Retina (tissue), 1 donor: ENCODE data around the gene CCDC171.
A peak's percentile ranks its signal among the peaks of the same experiment; 100 is the strongest.
"Not testable (repeated sequence)": the region's sequence is repeated elsewhere in the genome, so short reads cannot be mapped to it uniquely, and the experiment has no call there.

Source experiments
- DNase-seq: peaks from one replicate; pipeline ENCODE4 v3.0.0-alpha.2; 2016

The CCDC171 gene

DNA sequence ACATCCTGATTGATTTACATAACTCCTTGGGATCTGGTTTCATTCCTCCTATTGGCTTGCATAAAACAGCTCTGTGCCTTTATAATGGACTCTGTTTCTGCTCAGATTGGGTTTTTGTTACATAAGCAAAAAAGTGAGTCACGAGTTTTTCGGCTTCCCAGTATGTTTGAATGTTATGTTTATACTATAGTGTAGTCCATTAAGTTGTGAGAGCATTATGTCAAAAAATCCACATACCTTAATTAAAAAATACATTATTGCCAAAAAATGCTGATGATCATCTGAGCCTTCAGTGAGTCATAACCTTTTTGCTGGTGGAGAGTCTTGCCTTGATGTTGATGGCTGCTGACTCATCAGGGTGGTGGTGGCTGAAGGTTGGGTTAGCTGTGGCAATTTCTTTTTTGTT is 144.6 kb downstream of the CCDC171 start:
- no peak for DNase-seq

DNA sequence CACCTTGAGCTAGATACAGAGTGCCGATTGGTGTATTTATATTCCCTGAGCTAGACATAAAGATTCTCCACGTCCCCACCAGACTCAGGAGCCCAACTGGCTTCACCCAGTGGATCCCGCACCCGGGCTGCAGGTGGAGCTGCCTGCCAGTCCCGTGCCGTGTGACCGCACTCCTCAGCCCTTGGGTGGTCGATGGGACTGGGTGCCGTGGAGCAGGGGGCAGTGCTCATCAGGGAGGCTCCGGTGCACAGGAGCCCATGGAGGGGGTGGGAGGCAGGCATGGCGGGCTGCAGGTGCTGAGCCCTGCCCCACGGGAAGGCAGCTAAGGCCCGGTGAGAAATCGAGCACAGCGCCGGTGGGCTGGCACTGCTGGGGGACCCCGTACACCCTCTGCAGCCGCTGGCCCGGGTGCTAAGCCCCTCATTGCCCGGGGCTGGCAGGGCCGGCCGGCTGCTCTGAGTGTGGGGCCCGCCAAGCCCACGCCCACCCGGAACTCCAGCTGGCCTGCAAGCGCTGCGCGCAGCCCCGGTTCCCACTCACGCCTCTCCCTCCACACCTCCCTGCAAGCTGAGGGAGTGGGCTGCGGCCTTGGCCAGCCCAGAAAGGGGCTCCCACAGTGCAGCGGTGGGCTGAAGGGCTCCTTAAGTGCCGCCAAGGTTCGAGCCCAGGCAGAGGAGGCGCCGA is 147.2 kb downstream of the CCDC171 start:
- not testable (repeated sequence) for DNase-seq

DNA sequence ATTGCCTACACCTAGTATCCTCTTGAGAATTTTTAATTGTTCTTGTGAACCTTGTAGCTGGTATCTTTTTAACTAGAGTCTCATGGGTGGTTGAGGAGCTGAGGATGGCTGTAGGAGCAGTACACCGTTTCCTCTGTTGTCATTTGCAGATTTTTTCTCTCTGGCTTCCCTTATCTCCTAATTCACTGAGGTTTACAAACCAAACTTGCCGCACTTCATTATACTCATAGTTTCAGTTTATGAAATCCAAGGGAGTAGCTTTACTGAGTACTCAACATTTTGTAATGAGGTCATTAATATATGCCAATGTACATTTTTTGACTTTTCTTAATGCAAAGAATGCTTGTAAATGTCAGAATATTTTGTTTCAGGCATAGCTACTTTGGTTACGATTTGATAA is 154.2 kb downstream of the CCDC171 start:
- DNase-seq: no peak

DNA sequence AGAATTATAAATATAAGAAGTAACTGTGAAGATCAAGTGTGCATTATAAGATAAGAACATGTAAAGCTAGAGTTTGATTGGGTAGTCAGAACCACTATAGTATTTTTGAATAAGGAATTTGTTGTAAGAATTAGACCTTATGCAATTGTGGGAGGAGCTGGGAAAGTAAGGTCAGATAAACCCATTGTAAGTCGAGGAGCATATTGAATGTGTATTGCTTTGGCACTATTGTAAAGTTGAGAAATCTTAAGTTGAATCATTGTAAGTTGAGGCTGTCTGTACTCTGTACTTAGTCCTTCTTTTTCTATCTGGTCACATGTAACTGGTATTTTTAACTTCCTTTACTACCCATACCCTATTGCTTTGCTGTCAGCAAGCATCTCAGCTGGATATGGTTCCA is 158.7 kb downstream of the CCDC171 start:
- DNase-seq: no peak

DNA sequence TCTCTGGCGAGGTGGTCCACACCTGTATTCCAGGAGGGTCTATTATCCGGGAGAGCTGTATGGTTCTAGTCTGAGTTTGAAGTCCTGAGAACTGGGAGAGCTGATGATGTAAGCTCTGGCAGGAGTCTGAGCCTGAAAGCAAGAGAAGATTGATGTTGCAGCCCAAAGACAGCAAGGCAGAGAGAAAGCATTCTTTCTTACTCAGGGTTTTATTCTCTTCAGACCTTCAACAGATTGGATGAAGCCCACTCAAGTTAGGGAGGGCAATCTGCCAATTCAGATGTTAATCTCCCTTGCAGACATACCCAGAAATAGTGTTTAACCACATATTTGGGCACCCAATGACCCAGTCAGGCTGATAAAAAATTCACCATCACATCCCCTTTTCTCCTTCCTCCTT is 159.1 kb downstream of the CCDC171 start:
- DNase-seq: no peak

DNA sequence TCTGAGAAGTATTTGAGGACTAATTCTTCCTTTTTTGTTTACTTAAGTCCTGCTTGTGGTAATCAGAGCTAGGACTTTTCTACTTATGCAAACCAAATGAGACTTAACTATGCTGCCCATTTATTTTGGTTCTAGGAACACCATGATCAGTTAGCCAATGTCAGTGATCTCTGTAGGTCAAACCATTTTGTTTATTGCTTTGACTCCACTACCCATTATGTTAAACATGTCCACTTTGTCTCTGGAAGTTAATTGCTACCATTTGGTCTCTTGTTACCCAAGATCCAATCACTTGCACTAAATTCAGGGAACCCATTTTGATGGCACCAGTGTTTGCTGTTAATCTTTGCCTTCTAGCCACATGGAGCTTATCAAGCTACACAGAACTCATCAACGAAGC is 161.9 kb downstream of the CCDC171 start:
- DNase-seq: no peak

DNA sequence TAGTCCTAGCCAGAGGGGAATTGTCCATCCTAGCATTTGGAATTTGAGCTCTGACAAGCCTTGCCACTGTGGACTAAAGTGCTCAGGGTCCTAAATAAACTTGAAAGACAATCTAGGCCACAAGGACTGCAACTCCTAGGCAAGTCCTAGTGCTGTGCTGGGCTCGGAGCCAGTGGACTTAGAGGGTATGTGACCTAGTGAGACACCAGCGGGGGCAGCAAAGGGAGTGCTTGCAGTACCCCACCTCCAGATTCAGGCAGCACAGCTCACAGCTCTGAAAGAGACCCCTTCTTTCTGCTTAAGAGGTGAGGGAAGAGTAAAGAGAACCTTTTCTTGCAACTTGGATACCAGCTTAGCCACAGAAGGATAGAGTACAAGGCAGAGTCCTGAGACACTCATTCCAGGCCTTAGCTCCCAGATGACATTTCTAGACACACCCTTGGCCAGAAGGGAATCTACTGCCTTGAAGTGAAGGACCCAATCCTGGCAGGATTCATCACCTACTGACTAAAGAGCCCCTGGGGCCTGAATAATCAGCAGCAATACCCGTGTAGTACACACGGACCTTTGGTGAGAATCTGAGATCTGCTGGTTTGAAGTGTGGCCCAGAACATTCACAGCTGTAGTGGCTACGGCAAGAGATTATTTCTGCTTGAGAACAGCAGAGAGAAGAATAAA is 164.6 kb downstream of the CCDC171 start:
- DNase-seq: no peak

DNA sequence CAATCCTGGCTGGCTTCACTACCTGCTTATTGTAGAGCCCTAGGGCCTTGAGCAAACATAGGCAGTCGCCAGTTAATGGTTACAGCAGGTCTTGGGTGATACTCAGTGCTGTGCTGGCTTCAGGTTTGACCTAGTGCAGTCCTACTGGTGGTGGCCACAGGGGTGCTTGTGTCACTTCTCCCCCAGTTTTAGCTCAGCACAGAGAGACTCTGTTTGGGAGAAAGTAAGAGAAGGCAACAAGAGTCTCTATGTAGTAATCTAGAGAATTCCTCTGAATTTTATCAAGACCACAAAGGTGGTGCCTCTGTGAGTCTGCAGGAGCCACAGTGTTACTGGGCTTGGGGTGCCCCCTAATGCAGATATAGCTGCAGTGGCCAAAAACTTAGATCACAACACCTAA is 165.6 kb downstream of the CCDC171 start:
- no peak for DNase-seq

DNA sequence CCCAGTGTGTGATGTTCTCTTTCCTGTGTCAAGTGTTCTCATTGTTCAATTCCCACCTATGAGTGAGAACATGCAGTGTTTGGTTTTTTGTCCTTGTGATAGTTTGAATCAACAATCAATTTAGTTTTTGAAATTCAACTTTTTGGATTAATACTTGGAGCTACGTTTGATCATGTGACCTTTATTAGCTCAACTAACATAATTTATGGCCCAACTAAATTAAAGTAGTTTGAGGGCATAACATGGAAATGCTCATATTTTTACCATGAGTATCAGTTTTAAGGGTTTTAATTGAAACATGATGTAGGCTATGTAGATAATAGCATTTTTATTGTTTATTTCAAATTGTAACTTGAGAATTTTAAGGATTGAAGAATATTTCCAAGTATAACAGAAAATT is 168.0 kb downstream of the CCDC171 start:
- no peak for DNase-seq

DNA sequence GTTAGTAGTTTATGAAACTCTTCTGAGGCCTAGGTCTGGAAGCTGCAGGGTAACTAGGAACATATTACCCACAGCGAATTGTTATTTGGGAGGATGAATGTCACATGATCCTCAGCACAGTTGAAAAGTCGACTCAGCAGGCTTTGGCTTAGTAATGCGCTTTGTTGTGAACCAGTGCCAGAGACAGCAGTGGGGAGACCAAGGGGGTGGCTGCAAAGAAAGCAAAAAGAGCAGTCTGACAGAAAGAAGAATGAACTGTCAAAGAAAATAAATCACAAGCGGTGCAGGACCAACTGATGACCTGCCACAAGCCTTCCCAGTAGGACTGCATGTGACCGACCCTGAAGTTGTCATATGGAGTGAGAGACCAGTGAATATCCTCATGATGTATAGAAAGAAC is 170.0 kb downstream of the CCDC171 start:
- DNase-seq: peak; percentile 76

DNA sequence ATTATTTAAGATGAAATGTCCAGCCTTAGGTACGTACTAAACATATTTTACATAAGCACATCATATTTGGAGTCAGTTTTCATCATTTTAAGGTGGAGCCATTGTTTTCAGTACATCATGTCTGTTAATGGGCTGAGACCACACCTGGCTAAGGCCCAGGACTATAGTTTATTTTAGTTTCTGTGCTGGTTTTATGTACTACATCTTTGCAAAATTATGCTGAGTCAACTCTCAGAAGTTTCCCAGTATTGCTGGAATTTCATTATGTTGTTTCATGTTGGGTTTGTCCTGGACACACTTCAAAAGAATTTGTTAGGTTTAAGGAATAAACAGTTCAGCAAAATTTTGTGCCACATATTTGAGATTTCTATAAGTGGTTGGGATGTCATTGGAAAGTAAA is 171.2 kb downstream of the CCDC171 start:
- no peak for DNase-seq

DNA sequence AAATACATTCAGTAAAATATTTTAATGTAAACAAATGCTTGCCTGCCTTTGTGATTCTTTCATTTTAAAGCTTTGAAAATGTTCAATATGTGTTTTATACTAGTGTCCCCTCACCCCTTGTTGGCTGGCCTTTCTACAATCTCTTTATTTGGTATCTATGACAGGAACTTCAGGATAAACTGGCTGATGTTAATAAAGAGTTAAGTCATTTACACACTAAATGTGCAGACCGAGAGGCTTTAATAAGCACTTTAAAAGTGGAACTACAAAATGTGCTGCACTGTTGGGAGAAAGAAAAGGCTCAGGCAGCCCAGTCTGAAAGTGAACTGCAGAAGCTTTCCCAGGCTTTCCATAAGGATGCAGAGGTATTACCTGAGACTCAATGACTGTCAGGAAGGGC is 171.8 kb downstream of the CCDC171 start:
- DNase-seq: no peak

DNA sequence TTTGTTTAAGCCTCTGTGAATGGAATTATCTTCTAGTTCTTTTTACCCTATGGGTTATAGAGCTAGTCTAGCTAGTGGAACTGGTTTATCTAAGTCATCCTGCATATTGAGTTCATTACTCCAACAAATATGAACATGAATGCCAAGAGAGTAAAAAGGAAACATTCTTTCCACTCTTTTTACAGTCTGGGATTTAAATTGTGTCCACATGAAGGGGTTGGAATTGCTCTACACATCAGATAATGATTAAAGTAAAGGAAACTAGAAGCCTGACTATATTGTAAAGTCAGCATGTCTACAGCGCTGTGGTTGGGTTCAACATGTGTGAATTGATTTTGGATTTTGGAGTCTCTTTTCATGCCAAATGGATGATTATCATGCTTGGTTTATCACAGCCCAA is 173.1 kb downstream of the CCDC171 start:
- no peak for DNase-seq

DNA sequence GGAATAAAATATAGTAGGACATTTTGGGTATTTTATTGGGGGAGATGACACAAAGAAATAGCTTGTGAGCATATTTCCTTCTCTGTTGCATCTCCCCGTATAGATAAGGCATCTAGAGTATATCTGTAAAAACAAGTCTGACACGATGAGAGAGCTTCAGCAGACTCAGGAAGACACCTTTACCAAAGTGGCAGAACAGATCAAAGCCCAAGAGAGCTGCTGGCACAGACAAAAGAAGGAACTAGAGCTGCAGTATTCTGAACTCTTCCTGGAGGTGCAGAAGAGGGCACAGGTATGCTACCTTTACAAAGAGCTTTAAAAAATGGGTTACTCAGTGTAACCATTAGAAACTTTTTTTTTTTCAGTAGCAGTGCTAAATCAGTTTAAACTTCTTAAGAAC is 176.7 kb downstream of the CCDC171 start:
- no peak for DNase-seq

DNA sequence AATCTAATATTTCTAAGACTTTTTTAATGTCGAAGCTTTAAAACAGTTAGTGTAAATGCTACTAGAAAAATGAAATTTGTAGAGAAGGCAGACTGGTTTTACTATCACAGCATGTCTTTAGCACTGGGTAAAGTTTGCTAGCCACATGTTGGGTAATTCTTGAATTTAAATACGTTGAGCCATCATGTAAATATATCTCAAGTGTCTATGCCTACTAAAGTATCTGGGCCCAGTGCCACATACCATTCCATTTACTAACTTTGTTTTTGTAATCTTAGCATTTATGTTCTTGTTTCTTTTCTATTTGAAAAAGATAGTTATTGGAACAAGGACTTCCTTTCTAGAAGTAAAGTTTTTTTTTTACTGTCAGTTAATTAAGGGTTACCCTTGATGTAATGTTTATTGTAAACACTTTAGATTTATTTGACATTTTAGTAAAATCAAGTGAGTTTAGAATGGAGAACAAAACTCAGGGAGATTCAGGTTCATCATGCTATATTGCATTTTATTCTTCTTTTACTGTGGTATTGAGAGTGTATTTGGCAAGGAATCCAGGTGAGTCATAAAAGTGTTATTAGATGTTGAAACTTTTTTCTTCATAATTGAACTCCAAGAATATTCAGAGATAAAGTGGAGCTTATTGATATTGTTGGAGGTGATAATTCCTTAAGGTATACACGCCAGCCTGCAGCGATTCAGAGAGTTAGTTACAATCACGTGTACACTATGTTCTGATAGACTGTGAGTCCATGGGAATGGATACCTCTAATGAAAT is 182.4 kb downstream of the CCDC171 start:
- DNase-seq: no peak

DNA sequence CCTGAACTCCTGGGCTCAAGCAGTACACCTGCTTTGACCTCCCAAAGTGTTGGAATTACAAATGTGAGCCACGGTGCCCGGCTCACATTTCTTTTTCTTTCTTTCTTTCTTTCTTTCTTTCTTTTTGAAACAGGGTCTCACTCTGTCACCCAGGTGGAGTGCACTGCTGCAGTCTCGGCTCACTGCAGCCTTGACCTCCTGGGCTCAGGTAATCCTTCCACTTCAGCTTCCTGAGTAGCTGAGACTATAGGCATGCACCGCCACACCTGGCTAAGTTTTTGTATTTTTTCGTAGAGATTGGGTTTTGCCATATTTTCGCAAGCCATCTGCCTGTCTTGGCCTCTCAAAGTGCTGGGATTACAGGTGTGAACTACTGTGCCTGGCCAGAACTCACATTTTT is 183.7 kb downstream of the CCDC171 start:
- no peak for DNase-seq

DNA sequence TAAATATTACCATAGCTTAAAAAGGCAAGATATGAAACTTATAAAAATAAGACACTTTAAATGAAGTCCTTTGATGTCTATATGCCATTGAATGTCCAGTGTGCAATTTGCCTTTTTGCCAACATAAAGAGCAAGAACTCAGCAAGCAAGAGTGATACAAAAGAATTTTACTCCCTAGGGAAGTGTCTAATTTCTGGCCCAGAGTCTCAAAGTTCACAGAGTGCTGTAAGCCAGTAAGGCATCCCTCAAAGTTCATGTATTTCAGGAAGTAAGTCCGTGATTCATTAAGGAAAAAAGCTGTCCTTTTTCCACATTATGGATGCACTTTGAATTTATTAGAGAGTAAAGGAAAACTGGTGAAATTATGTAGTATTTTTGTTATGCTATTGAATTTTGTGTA is 185.2 kb downstream of the CCDC171 start:
- DNase-seq: no peak

DNA sequence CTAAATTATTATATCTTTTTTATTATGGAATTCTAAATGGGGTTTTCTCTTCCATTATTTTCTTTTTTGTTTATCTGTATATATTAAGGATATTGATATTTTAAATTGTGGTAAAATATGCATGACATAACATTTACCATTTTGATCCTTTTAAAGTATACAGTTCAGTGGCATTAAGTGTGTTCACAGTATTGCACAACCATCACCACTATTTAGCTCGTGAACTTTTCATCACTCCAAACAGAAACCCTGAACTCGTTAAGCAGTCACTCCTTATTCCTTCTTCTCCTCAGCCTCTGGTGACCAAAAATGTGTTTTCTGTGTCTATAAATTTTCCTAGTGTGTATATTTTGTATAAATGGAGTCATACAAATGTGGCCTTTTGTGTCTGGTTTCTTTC is 188.2 kb downstream of the CCDC171 start:
- DNase-seq: no peak

DNA sequence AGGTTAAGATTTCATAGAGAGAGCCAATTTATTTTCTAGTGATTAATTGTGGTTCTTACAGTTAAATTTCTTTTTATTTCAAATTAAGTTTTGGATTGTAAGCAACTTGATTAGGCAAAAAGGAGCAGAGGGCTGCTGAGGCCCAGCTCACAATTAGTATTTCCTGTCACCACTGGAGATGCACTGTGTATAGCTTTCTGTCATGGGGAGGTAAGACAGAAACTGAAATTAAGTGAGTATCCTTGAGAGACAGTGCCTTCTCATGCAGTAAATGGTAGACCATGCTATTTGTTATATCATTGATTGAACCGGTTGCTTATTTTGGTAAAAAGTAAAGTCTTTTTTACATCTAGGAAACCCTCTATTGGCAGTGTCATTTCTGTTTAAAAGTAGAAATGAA is 190.7 kb downstream of the CCDC171 start:
- no peak for DNase-seq

DNA sequence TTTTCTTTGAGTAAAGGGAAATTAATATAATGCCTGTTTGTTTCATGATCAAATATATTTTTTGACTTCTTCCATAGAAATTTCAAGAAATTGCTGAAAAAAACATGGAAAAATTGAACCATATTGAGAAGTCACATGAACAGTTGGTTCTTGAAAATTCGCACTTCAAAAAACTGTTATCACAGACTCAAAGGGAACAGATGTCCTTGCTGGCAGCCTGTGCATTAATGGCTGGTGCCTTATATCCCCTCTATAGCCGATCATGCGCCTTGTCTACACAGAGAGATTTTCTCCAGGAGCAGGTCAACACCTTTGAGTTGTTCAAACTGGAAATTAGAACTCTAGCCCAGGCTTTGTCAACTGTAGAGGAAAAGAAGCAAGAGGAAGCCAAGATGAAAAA is 191.4 kb downstream of the CCDC171 start:
- DNase-seq: no peak

DNA sequence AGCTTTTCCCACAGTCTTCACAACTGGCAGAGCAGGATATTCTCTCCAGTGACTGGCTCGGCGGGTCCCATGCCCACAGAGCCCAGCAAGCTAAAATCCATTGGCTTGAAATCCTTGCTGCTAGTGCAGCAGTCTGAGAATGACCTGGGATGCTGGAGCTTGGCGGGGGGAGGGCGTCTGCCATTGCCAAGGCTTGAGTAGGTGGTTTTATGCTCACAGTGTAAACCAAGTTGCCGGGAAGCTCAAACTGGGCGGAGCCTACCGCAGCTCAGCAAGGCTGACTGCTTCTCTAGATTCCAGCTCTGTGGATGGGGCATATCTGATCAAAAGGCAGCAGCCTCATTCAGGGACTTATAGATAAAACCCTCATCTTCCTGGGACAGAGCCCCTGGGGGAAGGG is 194.1 kb downstream of the CCDC171 start:
- no peak for DNase-seq

DNA sequence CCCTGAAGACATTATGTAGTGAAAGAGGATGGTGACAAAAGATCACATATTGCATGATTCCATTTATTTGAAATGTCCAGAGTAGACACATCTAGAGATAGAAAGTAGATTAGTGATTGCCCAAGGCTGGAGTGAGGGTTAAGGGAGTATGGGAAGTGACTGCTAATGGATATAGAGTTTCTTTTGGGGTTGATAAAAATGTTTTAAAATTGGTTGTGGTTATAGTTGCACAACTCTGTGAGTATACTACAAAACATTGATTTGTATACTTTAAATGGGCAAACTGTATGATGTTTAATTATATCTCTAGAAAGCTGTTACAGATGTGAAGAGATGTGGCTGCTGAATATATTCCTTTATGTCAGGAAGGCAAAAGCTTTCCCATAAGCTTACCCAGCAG is 202.8 kb downstream of the CCDC171 start:
- DNase-seq: no peak

DNA sequence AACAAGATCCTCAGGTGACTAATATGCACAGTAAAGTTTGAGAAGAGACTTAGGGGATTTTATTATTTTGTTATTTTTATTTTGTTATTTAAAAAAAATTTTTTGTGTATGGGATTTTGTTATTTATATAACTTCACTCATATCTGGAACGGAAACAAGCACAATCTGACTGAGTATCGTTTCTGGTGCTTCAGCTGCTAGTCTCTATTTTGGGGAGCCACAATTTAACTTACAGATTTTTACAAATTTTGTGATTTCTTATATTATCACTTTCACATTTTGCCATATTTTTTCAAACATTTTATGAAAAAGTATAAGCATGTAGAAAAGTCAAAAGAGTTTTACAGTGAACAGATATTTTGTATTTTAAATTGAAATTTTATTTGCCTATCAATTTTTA is 208.7 kb downstream of the CCDC171 start:
- DNase-seq: no peak

DNA sequence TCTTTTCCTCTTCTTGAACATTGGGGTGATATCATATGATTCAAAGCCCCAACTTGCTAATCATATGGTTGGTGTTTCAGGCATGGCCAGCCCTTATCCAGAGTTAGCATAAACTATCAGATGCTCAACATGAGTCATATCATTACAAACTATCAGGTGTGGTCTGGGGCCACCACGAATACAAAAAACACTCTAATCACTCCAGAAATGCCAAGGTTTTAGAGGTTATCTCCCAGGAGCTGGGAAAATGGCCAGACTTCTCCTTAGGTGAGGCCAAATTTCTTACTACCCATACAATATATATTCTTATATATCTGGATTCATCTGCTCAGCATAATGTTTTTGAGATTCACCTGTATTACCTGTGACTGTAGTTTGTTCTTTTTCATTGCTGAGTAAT is 210.5 kb downstream of the CCDC171 start:
- DNase-seq: no peak
